MM.1S (cell line): Measurements from ENCODE around the gene PKD2L2.

ENCODE experiments used
- DNase-seq: peaks from one replicate; pipeline ENCODE4 v3.0.0-alpha.2; 2015
- H2AFZ ChIP-seq: fragments of 300-600 bp; sonication (generic); 2 replicates; pipeline ENCODE4 v1.6.0; 2016; ENCODE audit warnings: antibody characterized with exemption, low read length
- H3F3A ChIP-seq: fragments of 300-600 bp; sonication (generic); 2 replicates; pipeline ENCODE4 v1.6.1; 2016; ENCODE audit warnings: mild to moderate bottlenecking, antibody characterized with exemption, low read length, moderate library complexity, mixed read lengths; ENCODE audit not compliant: insufficient read depth
- H3K27ac ChIP-seq: fragments of 300-600 bp; sonication (generic); 2 replicates; pipeline ENCODE4 v1.5.1; 2016; ENCODE audit warnings: mild to moderate bottlenecking, low read length
- H3K27me3 ChIP-seq: fragments of 300-600 bp; sonication (generic); replicated peaks from 2 replicates; pipeline ENCODE4 v1.6.0; 2016; ENCODE audit warnings: low read length; ENCODE audit not compliant: insufficient read depth
- H3K36me3 ChIP-seq: fragments of 300-600 bp; sonication (generic); replicated peaks from 2 replicates; pipeline ENCODE4 v1.6.1; 2016; ENCODE audit warnings: mild to moderate bottlenecking, low read length, mixed read lengths; ENCODE audit not compliant: insufficient read depth
- H3K4me1 ChIP-seq: fragments of 300-600 bp; sonication (generic); 2 replicates; pipeline ENCODE4 v1.6.1; 2016; ENCODE audit warnings: low read length, mixed read lengths
- H3K4me2 ChIP-seq: fragments of 300-600 bp; sonication (generic); 2 replicates; pipeline ENCODE4 v1.6.0; 2016; ENCODE audit warnings: low read depth, low read length
- H3K4me3 ChIP-seq: fragments of 300-600 bp; sonication (generic); 2 replicates; pipeline ENCODE4 v1.5.1; 2016; ENCODE audit warnings: low read length, mixed read lengths
- H3K79me2 ChIP-seq: fragments of 300-600 bp; sonication (generic); 2 replicates; pipeline ENCODE4 v1.6.1; 2016; ENCODE audit warnings: mixed run types, low read length, mixed read lengths
- H3K9ac ChIP-seq: fragments of 300-600 bp; sonication (generic); 2 replicates; pipeline ENCODE4 v1.6.1; 2016; ENCODE audit warnings: low read length, mixed read lengths
- H3K9me2 ChIP-seq: fragments of 300-600 bp; sonication (generic); replicated peaks from 2 replicates; pipeline ENCODE4 v1.6.1; 2016; ENCODE audit warnings: mild to moderate bottlenecking, low read length, mixed read lengths; ENCODE audit not compliant: insufficient read depth
- H3K9me3 ChIP-seq: fragments of 300-600 bp; sonication (generic); replicated peaks from 2 replicates; pipeline ENCODE4 v1.6.1; 2016; ENCODE audit warnings: mild to moderate bottlenecking, low read length, mixed read lengths; ENCODE audit not compliant: insufficient read depth
- H4K20me1 ChIP-seq: fragments of 300-600 bp; sonication (generic); 2 replicates; pipeline ENCODE4 v1.6.1; 2016; ENCODE audit warnings: mild to moderate bottlenecking, low read length, moderate library complexity, mixed read lengths; ENCODE audit not compliant: insufficient read depth
- EZH2 ChIP-seq: fragments of 300-600 bp; sonication (generic); optimal IDR thresholded peaks from 2 replicates; pipeline ENCODE3; 2017; ENCODE audit warnings: low read depth, mild to moderate bottlenecking, antibody characterized with exemption, low read length, mixed read lengths
- EZH2phosphoT487 ChIP-seq: fragments of 300-600 bp; sonication (generic); IDR thresholded peaks from 2 replicates; pipeline ENCODE4 v1.6.1; 2018; ENCODE audit warnings: antibody characterized with exemption, low read length
- TF ChIP-seq, protein P1 (sequence below): fragments of 300-600 bp; sonication (generic); IDR thresholded peaks from 2 replicates; pipeline ENCODE4 v1.5.1; 2016; ENCODE audit warnings: antibody characterized with exemption, low read length, mixed read lengths

The PKD2L2 gene

DNA sequence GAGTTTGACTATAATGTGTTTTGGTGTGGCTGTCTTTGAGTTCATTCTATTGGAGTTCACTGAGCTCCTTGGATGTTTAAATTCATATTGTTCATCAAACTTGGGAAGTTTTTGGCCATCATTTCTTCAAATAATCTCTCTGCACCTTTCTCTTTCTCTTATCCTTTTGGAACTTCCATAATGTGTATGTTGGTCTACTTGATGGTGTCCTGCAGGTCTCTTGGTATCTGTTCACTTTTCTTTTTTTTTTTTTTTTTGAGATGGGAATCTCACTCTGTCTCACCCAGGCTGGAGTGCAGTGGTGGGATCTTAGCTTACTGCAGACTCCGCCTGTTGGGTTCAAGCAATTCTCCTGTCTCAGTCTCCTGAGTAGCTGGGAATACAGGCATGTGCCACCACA lies 27.7 kb downstream of the PKD2L2 start:
- Histone ChIP-seq H4K20me1 (no peaks in the 10 kb centered on the region), H3K9me2 (no peaks in the 10 kb centered on the region), H3K79me2 (no peaks in the 10 kb centered on the region), H3K27me3 (no peaks in the 10 kb centered on the region), H3K9me3 (no peaks in the 10 kb centered on the region), H3K4me1 (no peaks in the 10 kb centered on the region), H2AFZ (no peak overlapping the region), H3K36me3 (no peaks in the 10 kb centered on the region), H3K27ac (no peak overlapping the region), H3F3A (no peaks in the 10 kb centered on the region), H3K4me3 (no peak overlapping the region), H3K9ac (no peak overlapping the region), H3K4me2 (no peak overlapping the region)
- TF ChIP-seq EZH2phosphoT487: no peak
- no peak for TF ChIP-seq EZH2
- TF ChIP-seq, protein P1, sequence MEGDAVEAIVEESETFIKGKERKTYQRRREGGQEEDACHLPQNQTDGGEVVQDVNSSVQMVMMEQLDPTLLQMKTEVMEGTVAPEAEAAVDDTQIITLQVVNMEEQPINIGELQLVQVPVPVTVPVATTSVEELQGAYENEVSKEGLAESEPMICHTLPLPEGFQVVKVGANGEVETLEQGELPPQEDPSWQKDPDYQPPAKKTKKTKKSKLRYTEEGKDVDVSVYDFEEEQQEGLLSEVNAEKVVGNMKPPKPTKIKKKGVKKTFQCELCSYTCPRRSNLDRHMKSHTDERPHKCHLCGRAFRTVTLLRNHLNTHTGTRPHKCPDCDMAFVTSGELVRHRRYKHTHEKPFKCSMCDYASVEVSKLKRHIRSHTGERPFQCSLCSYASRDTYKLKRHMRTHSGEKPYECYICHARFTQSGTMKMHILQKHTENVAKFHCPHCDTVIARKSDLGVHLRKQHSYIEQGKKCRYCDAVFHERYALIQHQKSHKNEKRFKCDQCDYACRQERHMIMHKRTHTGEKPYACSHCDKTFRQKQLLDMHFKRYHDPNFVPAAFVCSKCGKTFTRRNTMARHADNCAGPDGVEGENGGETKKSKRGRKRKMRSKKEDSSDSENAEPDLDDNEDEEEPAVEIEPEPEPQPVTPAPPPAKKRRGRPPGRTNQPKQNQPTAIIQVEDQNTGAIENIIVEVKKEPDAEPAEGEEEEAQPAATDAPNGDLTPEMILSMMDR: no peak
- DNase-seq: no peak

DNA sequence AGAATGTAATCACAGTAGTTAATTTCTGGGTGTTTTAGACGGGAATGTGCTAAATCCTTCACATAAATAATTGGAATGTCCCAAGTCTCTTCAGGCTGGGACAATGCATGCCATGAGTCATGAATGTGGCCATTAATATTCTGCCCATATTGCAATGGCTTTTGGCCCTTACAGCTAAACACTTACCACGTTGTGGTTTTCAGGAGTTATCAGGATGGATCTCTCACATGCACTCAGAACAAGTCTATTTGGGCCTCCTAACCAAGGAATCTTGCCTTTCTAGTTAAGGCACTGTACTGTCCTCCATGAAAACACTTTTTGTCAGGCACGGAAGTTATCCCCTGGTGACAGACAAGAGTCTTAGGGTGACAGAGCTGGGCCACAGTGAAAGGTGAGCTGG lies 32.7 kb downstream of the PKD2L2 start:
- Histone ChIP-seq H3K27me3 (no peaks in the 10 kb centered on the region), H3K9me3 (no peaks in the 10 kb centered on the region), H3K9ac (no peak overlapping the region), H2AFZ (no peak overlapping the region), H3K27ac (no peak overlapping the region), H3K36me3 (no peaks in the 10 kb centered on the region), H3K79me2 (no peaks in the 10 kb centered on the region), H3K4me2 (no peak overlapping the region), H4K20me1 (no peaks in the 10 kb centered on the region), H3F3A (no peaks in the 10 kb centered on the region), H3K9me2 (no peaks in the 10 kb centered on the region), H3K4me3 (no peak overlapping the region), H3K4me1 (no peaks in the 10 kb centered on the region)
- TF ChIP-seq EZH2phosphoT487 (no peak), EZH2 (no peak)
- TF ChIP-seq, protein P1: no peak
- DNase-seq: no peak

DNA sequence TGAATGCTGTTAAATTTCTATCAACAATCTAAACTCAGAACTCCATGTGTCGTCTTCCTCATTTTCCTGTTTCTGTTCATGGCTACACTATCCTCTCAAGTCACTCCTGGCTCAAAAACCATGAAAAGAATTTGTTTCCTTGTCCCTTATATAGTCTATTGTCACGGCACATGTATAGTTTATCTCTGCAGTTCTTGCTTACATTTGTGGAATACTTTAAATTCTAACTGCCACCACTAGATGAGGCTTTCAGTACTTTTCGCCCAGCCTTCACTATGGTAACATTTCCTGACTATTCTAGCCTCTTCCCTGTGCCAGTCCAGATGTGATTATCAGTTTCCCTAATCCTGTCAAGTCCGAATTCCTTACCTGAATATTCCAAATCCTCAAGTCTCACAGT lies 34.6 kb downstream of the PKD2L2 start:
- Histone ChIP-seq H3K79me2 (no peaks in the 10 kb centered on the region), H3K9me3 (no peaks in the 10 kb centered on the region), H3K4me3 (no peak overlapping the region), H2AFZ (no peak overlapping the region), H3K9ac (no peak overlapping the region), H3K4me2 (no peak overlapping the region), H3K4me1 (no peaks in the 10 kb centered on the region), H3K27ac (no peak overlapping the region), H4K20me1 (no peaks in the 10 kb centered on the region), H3K9me2 (no peaks in the 10 kb centered on the region), H3K27me3 (no peaks in the 10 kb centered on the region), H3K36me3 (no peaks in the 10 kb centered on the region), H3F3A (no peaks in the 10 kb centered on the region)
- no peak for TF ChIP-seq EZH2
- no peak for TF ChIP-seq EZH2phosphoT487
- TF ChIP-seq, protein P1: no peak
- no peak for DNase-seq
